GM18505 (cell line): Measurements from ENCODE around the gene EGFL7.

Experiments used
- ATAC-seq: cut with Tn5 transposase; IDR thresholded peaks from one replicate; pipeline ENCODE4 v1.9.1; 2021; ENCODE audit not compliant: unreplicated experiment
- POLR2A ChIP-seq: IDR thresholded peaks from 4 replicates; pipeline ENCODE4 v1.6.1; 2011; ENCODE audit warnings: borderline replicate concordance; ENCODE audit not compliant: insufficient read depth, insufficient read length; ENCODE audit errors: extremely low read depth

Gene EGFL7

GRCh38 chr9:136665704-136666371 is 3.1 kb downstream of the EGFL7 start:
- TF ChIP-seq POLR2A: no peak
- no peak for ATAC-seq

GRCh38 chr9:136666372-136667213 is 3.9 kb downstream of the EGFL7 start:
- no peak for ATAC-seq
- no peak for TF ChIP-seq POLR2A

- ATAC-seq: no peak
- no peak for TF ChIP-seq POLR2A
These were observed 4.7 kb downstream of the EGFL7 start for GRCh38 chr9:136667214-136667939.

DNA sequence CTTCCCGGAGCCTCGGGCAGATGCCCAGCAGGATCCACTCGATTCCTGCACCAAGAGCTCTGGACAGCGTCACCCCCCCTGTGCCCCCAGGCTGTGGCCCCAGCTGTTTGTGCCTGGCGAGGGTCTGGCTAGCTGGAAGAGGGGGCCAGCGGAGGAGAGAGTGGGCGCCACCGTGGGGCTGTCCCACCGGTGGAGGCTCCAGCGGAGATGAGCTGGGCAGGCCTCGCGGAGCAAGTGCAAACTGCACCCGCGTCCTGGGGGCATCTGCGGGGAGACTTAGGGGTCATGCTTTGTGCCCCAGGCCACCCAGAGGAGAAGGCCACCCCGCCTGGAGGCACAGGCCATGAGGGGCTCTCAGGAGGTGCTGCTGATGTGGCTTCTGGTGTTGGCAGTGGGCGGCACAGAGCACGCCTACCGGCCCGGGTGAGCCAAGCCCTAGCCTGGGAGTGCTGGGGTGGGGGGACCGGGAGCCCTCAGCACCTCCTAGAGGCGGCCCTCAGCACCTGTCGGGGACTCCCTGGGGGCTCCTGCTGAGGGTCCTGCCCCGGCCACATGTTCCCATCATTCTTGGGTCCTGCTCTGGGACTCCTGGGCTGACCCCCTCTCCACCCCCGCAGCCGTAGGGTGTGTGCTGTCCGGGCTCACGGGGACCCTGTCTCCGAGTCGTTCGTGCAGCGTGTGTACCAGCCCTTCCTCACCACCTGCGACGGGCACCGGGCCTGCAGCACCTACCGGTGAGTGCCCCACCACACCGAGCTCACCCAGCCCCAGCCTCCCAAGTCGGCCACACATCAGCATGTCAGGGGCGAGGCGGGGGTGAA is 5.4 kb downstream of the EGFL7 start:
- no peak for ATAC-seq
- no peak for TF ChIP-seq POLR2A

GRCh38 chr9:136668983-136669790 is 6.5 kb downstream of the EGFL7 start:
- no peak for TF ChIP-seq POLR2A
- no peak for ATAC-seq

GRCh38 chr9:136669791-136670464 is 7.2 kb downstream of the EGFL7 start:
- ATAC-seq: no peak
- TF ChIP-seq POLR2A: no peak

- no peak for TF ChIP-seq POLR2A
- ATAC-seq: no peak
These were observed 8.0 kb downstream of the EGFL7 start for GRCh38 chr9:136670576-136671253.

DNA sequence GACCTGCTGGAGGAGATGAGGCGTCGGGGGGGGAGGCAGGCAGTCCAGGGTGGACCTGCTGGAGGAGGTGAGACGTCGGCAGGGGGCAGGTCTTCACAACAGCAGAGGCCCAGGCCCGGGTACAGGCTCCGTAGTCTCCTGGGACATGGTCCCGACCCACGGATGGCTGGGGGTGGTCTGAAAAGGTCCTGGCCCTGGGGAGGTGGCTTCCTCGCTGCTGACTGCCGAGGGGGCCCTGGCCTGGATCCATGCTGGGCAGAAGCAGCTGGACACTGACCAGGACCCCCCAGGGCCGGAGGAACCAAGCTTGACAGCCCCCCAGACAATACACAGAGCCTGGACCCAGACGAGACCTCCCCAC is 8.5 kb downstream of the EGFL7 start:
- ATAC-seq: no peak
- TF ChIP-seq POLR2A: no peak

- TF ChIP-seq POLR2A: no peak
- no peak for ATAC-seq
These were observed 9.1 kb downstream of the EGFL7 start for GRCh38 chr9:136671646-136672430.

DNA sequence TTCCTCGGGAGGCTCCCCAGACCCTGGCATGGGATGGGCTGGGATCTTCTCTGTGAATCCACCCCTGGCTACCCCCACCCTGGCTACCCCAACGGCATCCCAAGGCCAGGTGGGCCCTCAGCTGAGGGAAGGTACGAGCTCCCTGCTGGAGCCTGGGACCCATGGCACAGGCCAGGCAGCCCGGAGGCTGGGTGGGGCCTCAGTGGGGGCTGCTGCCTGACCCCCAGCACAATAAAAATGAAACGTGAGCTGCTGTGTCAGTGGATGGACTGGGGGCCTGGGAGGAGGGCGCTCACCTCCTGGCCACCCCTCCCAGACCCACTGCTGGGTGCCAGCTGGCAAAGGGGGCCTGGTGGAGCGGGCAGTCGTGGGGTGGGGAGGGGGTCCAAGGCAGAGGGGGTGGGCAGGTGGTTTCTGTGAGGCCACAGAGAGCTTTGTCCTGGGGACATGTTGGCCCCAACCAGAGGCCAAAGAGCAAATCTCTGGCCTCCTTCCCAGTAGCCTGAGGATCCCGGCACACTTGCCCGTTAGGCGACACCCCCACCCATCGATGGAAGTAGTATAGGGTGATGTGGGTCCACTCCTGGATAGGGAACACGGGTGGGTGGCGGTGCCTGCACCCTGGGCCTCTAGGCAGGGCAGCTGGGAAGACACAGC is 9.8 kb downstream of the EGFL7 start:
- ATAC-seq: no peak
- TF ChIP-seq POLR2A: no peak
